Stimulated activated CD8-positive, alpha-beta memory T cell treated with anti-CD3 and anti-CD28 coated beads, Interleukin-4, amount 100 ng/mL, for 24 hours (primary cell): ENCODE results near the gene ZRANB1.
"Not testable (repeated sequence)": the region's sequence is repeated elsewhere in the genome, so short reads cannot be mapped to it uniquely, and the experiment has no call there.

Source experiments
- DNase-seq: peaks from one replicate; pipeline ENCODE4 v3.0.0-alpha.2; 2020; ENCODE audit warnings: low read depth

ZRANB1 gene

GRCh38 chr10:124963866-124964720 is 22.2 kb downstream of the ZRANB1 start:
- no peak for DNase-seq

GRCh38 chr10:124966008-124966407 is 24.1 kb downstream of the ZRANB1 start:
- no peak for DNase-seq

GRCh38 chr10:124967255-124967654 is 25.3 kb downstream of the ZRANB1 start:
- no peak for DNase-seq

GRCh38 chr10:124971276-124971675 is 29.4 kb downstream of the ZRANB1 start:
- DNase-seq = no peak

- DNase-seq = no peak
Measured at GRCh38 chr10:124972637-124973036, 30.7 kb downstream of the ZRANB1 start.

- DNase-seq = no peak
Measured at GRCh38 chr10:124974131-124974530, 32.2 kb downstream of the ZRANB1 start.

- no peak for DNase-seq
Measured at GRCh38 chr10:124975977-124976514, 34.1 kb downstream of the ZRANB1 start.

GRCh38 chr10:124977161-124977560 is 35.2 kb downstream of the ZRANB1 start:
- no peak for DNase-seq

GRCh38 chr10:124977648-124978375 is 35.9 kb downstream of the ZRANB1 start:
- DNase-seq = no peak

GRCh38 chr10:124978376-124978725 is 36.4 kb downstream of the ZRANB1 start:
- no peak for DNase-seq

- DNase-seq = no peak
Measured at GRCh38 chr10:124983321-124983720, 41.4 kb downstream of the ZRANB1 start.

- no peak for DNase-seq
Measured at GRCh38 chr10:124984376-124984775, 42.5 kb downstream of the ZRANB1 start.

GRCh38 chr10:124985162-124985561 is 43.2 kb downstream of the ZRANB1 start:
- no peak for DNase-seq

- DNase-seq = no peak
Measured at GRCh38 chr10:124987788-124988187, 45.9 kb downstream of the ZRANB1 start.

- DNase-seq = not testable (repeated sequence)
Measured at GRCh38 chr10:124988753-124989152, 46.8 kb downstream of the ZRANB1 start.

GRCh38 chr10:124989526-124989925 is 47.6 kb downstream of the ZRANB1 start:
- DNase-seq = no peak

- DNase-seq = no peak
Measured at GRCh38 chr10:124990671-124991625, 49.0 kb downstream of the ZRANB1 start.

- DNase-seq = no peak
Measured at GRCh38 chr10:124991835-124992234, 49.9 kb downstream of the ZRANB1 start.

- no peak for DNase-seq
Measured at GRCh38 chr10:124992462-124993344, 50.8 kb downstream of the ZRANB1 start.

GRCh38 chr10:124993345-124993708 is 51.4 kb downstream of the ZRANB1 start:
- no peak for DNase-seq
